Nucleus accumbens (tissue), 56 donors: ENCODE data around the gene CD9.
A peak's percentile ranks its signal among the peaks of the same experiment; 100 is the strongest.

Experiments used
- DNase-seq, 56 donors: peaks; one replicate each; lab custom pipeline; 2025; lab: John Stamatoyannopoulos, UW

Gene CD9

GRCh38 chr12:6271281-6271680 lies 71.1 kb downstream of the CD9 start:
- DNase-seq = no peak

- DNase-seq = no peak
Measured at GRCh38 chr12:6272300-6273204, 72.4 kb downstream of the CD9 start.

GRCh38 chr12:6273205-6273540 lies 73.0 kb downstream of the CD9 start:
- DNase-seq = no peak

- DNase-seq = no peak
Measured at GRCh38 chr12:6273541-6274230, 73.5 kb downstream of the CD9 start.

GRCh38 chr12:6274231-6275221 lies 74.3 kb downstream of the CD9 start:
- DNase-seq = no peak

GRCh38 chr12:6275928-6276887 lies 76.0 kb downstream of the CD9 start:
- DNase-seq = no peak

GRCh38 chr12:6276956-6277620 lies 76.9 kb downstream of the CD9 start:
- DNase-seq = no peak

GRCh38 chr12:6277982-6278438 lies 77.8 kb downstream of the CD9 start:
- DNase-seq = peak in 5 of 56 donors; percentile 33 to 45 (median 34)

GRCh38 chr12:6278439-6279255 lies 78.4 kb downstream of the CD9 start:
- peak in 52 of 56 donors; percentile 12 to 89 (median 62) for DNase-seq

GRCh38 chr12:6279256-6279628 lies 79.0 kb downstream of the CD9 start:
- no peak for DNase-seq

- no peak for DNase-seq
Measured at GRCh38 chr12:6279631-6280030, 79.4 kb downstream of the CD9 start.

GRCh38 chr12:6280053-6280469 lies 79.9 kb downstream of the CD9 start:
- no peak for DNase-seq

GRCh38 chr12:6280672-6281071 lies 80.5 kb downstream of the CD9 start:
- no peak for DNase-seq

- no peak for DNase-seq
Measured at GRCh38 chr12:6281081-6281809, 81.0 kb downstream of the CD9 start.

GRCh38 chr12:6282453-6282840 lies 82.2 kb downstream of the CD9 start:
- DNase-seq = no peak

GRCh38 chr12:6284273-6284672 lies 84.1 kb downstream of the CD9 start:
- no peak for DNase-seq

- peak in 45 of 56 donors; percentile 2 to 68 (median 30) for DNase-seq
Measured at GRCh38 chr12:6285063-6285477, 84.9 kb downstream of the CD9 start.
